K562 (cell line): Measurements from ENCODE around the gene HS2ST1. TPM values are rescaled to one million over a fixed set of nuclear protein-coding genes. Genes with fewer than 3 reads are reported as not detected.

Experiments used
- ATAC-seq: fragments of 200-7000 bp; cut with Tn5 transposase; 3 replicates; pipeline ENCODE4 v1.9.1; 2020; ENCODE audit warnings: moderate library complexity
- BruUV-seq: library from RNA; stranded (reverse); fragments of 400-500 nt; replicated peaks from 2 replicates; lab custom pipeline; 2021; lab: Mats Ljungman, UMichigan
- CTCF ChIA-PET: fragments of 300-600 bp; formaldehyde crosslinking; extraction: SDS; loops from one replicate; lab custom pipeline; 2021; ENCODE audit warnings: low intra/inter-chr PET ratio; lab: Yijun Ruan, JAX
- POLR2A ChIA-PET: fragments of 300-600, 350-650 bp; sonication (Branson Sonifier 250); formaldehyde crosslinking; extraction: SDS; loops from one replicate; lab custom pipeline; 2021; ENCODE audit warnings: antibody characterized with exemption, inconsistent platforms; lab: Yijun Ruan, JAX
- DNase-seq, 4 experiments: peaks; one replicate each; pipeline versions ENCODE4 v3.0.0 to v3.0.0-alpha.2; 2011 to 2018; ENCODE audit warnings: low spot score in 3 of 4, mixed read lengths in 3 of 4; ENCODE audit errors: extremely low read depth in 1 of 4
- FAIRE-seq: peaks from 2 replicates; lab custom pipeline; 2011; peaks lifted over from hg19 to GRCh38; lab: Jason Lieb, UNC
- H2AFZ ChIP-seq: 2 replicates; pipeline ENCODE4 v1.6.0; 2011; ENCODE audit warnings: low read depth, low read length, control low read depth, inconsistent platforms
- H3K27ac ChIP-seq: fragments of 200-600 bp; 3 replicates; pipeline ENCODE4 v1.8.0; 2011; ENCODE audit warnings: low read depth, mild to moderate bottlenecking, control low read depth, inconsistent platforms, low read length, moderate library complexity, mixed read lengths; ENCODE audit errors: extremely low read depth
- H3K27me3 ChIP-seq, 2 experiments: fragments of 300-600 bp in 1 of 2; 2 replicates in 1 of 2; 3 replicates in 1 of 2; pipeline versions ENCODE4 v1.6.0 to v1.8.0; 2011; ENCODE audit warnings: inconsistent platforms in 2 of 2, low read length in 2 of 2, mild to moderate bottlenecking in 1 of 2, mixed read lengths in 1 of 2, moderate library complexity in 1 of 2; ENCODE audit not compliant: control insufficient read depth in 2 of 2, insufficient read depth in 2 of 2
- H3K36me3 ChIP-seq: fragments of 300-600 bp; 3 replicates; pipeline ENCODE4 v1.8.0; 2011; ENCODE audit warnings: mild to moderate bottlenecking, low read length, inconsistent platforms; ENCODE audit not compliant: control insufficient read depth, insufficient read depth
- H3K4me1 ChIP-seq, 2 experiments: fragments of 200-600 bp in 1 of 2; replicated peaks in 1 of 2; 2 replicates in 1 of 2; 3 replicates in 1 of 2; pipeline versions ENCODE4 v1.5.1 to v1.8.0; 2011; ENCODE audit warnings: inconsistent platforms in 2 of 2, low read length in 2 of 2, mild to moderate bottlenecking in 1 of 2, mixed read lengths in 1 of 2, moderate library complexity in 1 of 2; ENCODE audit not compliant: control insufficient read depth in 2 of 2, insufficient read depth in 2 of 2
- H3K4me2 ChIP-seq: 2 replicates; pipeline ENCODE4 v1.6.1; 2011; ENCODE audit warnings: low read length, control low read depth, inconsistent platforms, mixed read lengths; ENCODE audit not compliant: insufficient read depth
- H3K4me3 ChIP-seq: fragments of 200-600 bp; sonication (generic), shearing (Covaris generic); 2 replicates; pipeline ENCODE4 v1.5.1; 2016; ENCODE audit warnings: control low read depth, inconsistent platforms
- H3K79me2 ChIP-seq: fragments of 200-600 bp; 3 replicates; pipeline ENCODE4 v1.8.0; 2011; ENCODE audit warnings: low read length, inconsistent platforms; ENCODE audit not compliant: control insufficient read depth, insufficient read depth
- H3K9ac ChIP-seq, 2 experiments: 2 replicates each; pipeline versions ENCODE4 v1.6.0 to v1.6.1; 2011; ENCODE audit warnings: low read depth in 2 of 2, low read length in 2 of 2, control low read depth in 1 of 2, inconsistent platforms in 1 of 2, mild to moderate bottlenecking in 1 of 2, mixed read lengths in 1 of 2; ENCODE audit not compliant: insufficient read depth in 1 of 2
- H3K9me1 ChIP-seq: one replicate; pipeline ENCODE4 v1.6.0; 2011; ENCODE audit warnings: inconsistent platforms, mild to moderate bottlenecking, low read length, moderate library complexity; ENCODE audit not compliant: control insufficient read depth, insufficient read depth
- H3K9me3 ChIP-seq: replicated peaks from 2 replicates; pipeline ENCODE4 v1.5.1; 2011; ENCODE audit warnings: low read depth, low read length, inconsistent platforms; ENCODE audit not compliant: control insufficient read depth, insufficient read depth
- H4K20me1 ChIP-seq: replicated peaks from 2 replicates; pipeline ENCODE4 v1.6.1; 2011; ENCODE audit warnings: low read length, inconsistent platforms, mixed read lengths; ENCODE audit not compliant: control insufficient read depth, insufficient read depth
- BRD9 ChIP-seq: fragments of 450-650 bp; IDR thresholded peaks from 2 replicates; pipeline ENCODE4 v1.6.1; 2018; ENCODE audit warnings: low read depth; ENCODE audit not compliant: partially characterized antibody
- DDX20 ChIP-seq: fragments of 450-650 bp; IDR thresholded peaks from 2 replicates; pipeline ENCODE4 v1.6.1; 2016; ENCODE audit warnings: missing genetic modification characterization, low read depth, mild to moderate bottlenecking, missing compliant biosample characterization, moderate library complexity
- DLX4 ChIP-seq: fragments of 250-450 bp; sonication (Bioruptor Pico); IDR thresholded peaks from 2 replicates; pipeline ENCODE4 v1.6.1; 2021; ENCODE audit warnings: mild to moderate bottlenecking
- FOSL1 ChIP-seq: fragments of 200-800 bp; sonication (Bioruptor generic); conservative IDR thresholded peaks from 2 replicates; pipeline ENCODE4 v1.6.1; 2016; ENCODE audit warnings: missing genetic modification characterization, missing compliant biosample characterization
- MNT ChIP-seq, 2 experiments: fragments of 450-650 bp; conservative IDR thresholded peaks; 2 replicates each; pipeline ENCODE4 v1.6.1; 2017; ENCODE audit warnings: mild to moderate bottlenecking in 2 of 2, moderate library complexity in 2 of 2
- RBM15 ChIP-seq: fragments of 200-400 bp; formaldehyde crosslinking; IDR thresholded peaks from 2 replicates; pipeline ENCODE4 v1.6.1; 2018; ENCODE audit warnings: mild to moderate bottlenecking, low read length, moderate library complexity; ENCODE audit not compliant: insufficient read depth
- RBM17 ChIP-seq: fragments of 200-400 bp; formaldehyde crosslinking; IDR thresholded peaks from 2 replicates; pipeline ENCODE4 v1.6.1; 2017; ENCODE audit warnings: low read depth, mild to moderate bottlenecking, low read length, borderline replicate concordance
- SMARCA4 ChIP-seq: fragments of 450-650 bp; IDR thresholded peaks from 2 replicates; pipeline ENCODE4 v1.6.1; 2016
- TARDBP ChIP-seq: fragments of 450-650 bp; IDR thresholded peaks from 2 replicates; pipeline ENCODE4 v1.6.1; 2016
- TEAD2 ChIP-seq: fragments of 450-650 bp; IDR thresholded peaks from 2 replicates; pipeline ENCODE4 v1.6.1; 2016; ENCODE audit warnings: missing genetic modification characterization, control low read depth, missing compliant biosample characterization
- ZKSCAN1 ChIP-seq: fragments of 150-350 bp; IDR thresholded peaks from 2 replicates; pipeline ENCODE4 v1.6.1; 2016; ENCODE audit warnings: low read depth, low read length
- ZNF212 ChIP-seq: fragments of 450-650 bp; formaldehyde crosslinking; IDR thresholded peaks from 2 replicates; pipeline ENCODE4 v1.4.0; 2020; ENCODE audit warnings: mild to moderate bottlenecking
- WGBS: fragments of 100-300 bp; shearing (Covaris generic); methylation state at CpG from one replicate; pipeline ENCODE4 v1.1.6; 2016; ENCODE audit warnings: low coverage, mixed read lengths; ENCODE audit not compliant: insufficient coverage; ENCODE audit errors: missing lambda C conversion rate; 5-methylcytosine and 5-hydroxymethylcytosine counted together
- in situ Hi-C: fragments of 300-500 bp; cut with MboI; formaldehyde crosslinking; loops from 4 replicates; pipeline ENCODE4 v1.15.0; 2018; ENCODE audit warnings: inconsistent platforms, mixed read lengths
- intact Hi-C: fragments of 100-400 bp; cut with micrococcal nuclease; formaldehyde crosslinking; loops from 2 replicates; pipeline ENCODE4 v1.14.2; 2022
- polyA plus RNA-seq, 8 experiments: library from polyadenylated mRNA; depleted of rRNA in 4 of 8; stranded (reverse) in 5 of 8; unstranded in 3 of 8; fragments of >200 nt; fragmentation: Nextera tagmentation in 2 of 8; fragmentation: Illumina TruSeq in 1 of 8; extraction: Ambion mirVana in 2 of 8; extraction: Trizol in 1 of 8; gene quantifications; 2 replicates each; pipeline versions ENCODE4 v1.2.1 to v1.2.3, GENCODE V29; 2011 to 2014; ENCODE audit warnings: inconsistent platforms in 1 of 8, missing spikeins in 1 of 8
- total RNA-seq, 7 experiments: library from RNA; depleted of rRNA in 6 of 7; stranded (reverse); fragments of >200 nt in 6 of 7; fragmentation: Illumina TruSeq in 2 of 7; extraction: Trizol in 2 of 7; gene quantifications; 2 replicates each; pipeline versions ENCODE4 v1.2.1 to v1.2.3, GENCODE V29; 2011 to 2021; ENCODE audit warnings: low replicate concordance in 1 of 7

The HS2ST1 gene
- total and polyA plus RNA-seq, 9 of the 15 experiments (the other 6 are each of a cell fraction or from before 2014, with no cell fraction given) = 7.7 to 43.3 (median 25.8) TPM

GRCh38 chr1:86998727-86999126 is 84.3 kb downstream of the HS2ST1 start:
- peak in 1 of 4 experiments; percentile 27 for DNase-seq
- in situ Hi-C loops = no loop called here
- H3K36me3 ChIP-seq = peaks cover 12% of the 10 kb centered on the region; the same call in 1 of the 3 replicates
- peak; percentile 33; the same call in 1 of the 2 replicates for TF ChIP-seq FOSL1 (tag)
- TF ChIP-seq MNT (conservative IDR thresholded peaks at IDR 0.05) = no peak
- TF ChIP-seq SMARCA4 = 0 out of 2 replicates have a peak, but pooled peaks have one; percentile 13
- TF ChIP-seq, all 486 proteins: peak for 2
- no peaks in the 10 kb centered on the region for H3K9me1 ChIP-seq
- peaks cover 4 to 35% of the 10 kb centered on the region in 2 experiments; a peak in 4 of 5 replicates for H3K4me1 ChIP-seq
- no peak overlapping the region for H3K27ac ChIP-seq
- no TSS peak for BruUV-seq
- no peaks in the 10 kb centered on the region for H3K27me3 ChIP-seq
- H3K4me3 ChIP-seq = no peak overlapping the region
- H3K9ac ChIP-seq = no peak overlapping the region
- intact Hi-C loops = no loop called here
- ATAC-seq (peak; percentile 14; the same call in 1 of the 3 replicates), FAIRE-seq (no peak)
- POLR2A ChIA-PET = no interaction called here
- CTCF ChIA-PET = no interaction called here
- no peak overlapping the region for H2AFZ ChIP-seq
- H3K79me2 ChIP-seq = peaks cover 82% of the 10 kb centered on the region
- no peak overlapping the region for H3K4me2 ChIP-seq
- H4K20me1 ChIP-seq = no peaks in the 10 kb centered on the region
- no peaks in the 10 kb centered on the region for H3K9me3 ChIP-seq

- intact Hi-C loops = no loop called here
- BruUV-seq = no TSS peak
- DNase-seq (no peak), FAIRE-seq (no peak), ATAC-seq (no peak)
- peaks cover 4 to 23% of the 10 kb centered on the region in 2 experiments for H3K4me1 ChIP-seq
- WGBS = 39% methylated on average over 2 of the region's 2 CpGs
- H3K4me3 ChIP-seq = no peak overlapping the region
- ChIA-PET CTCF (no interaction called here), POLR2A (interaction anchor here (1.0 to 1.1 kb wide), 2 partner anchors 10 to 86 kb away, joined by 3 to 5 read pairs; partner anchors contain the start of gene HS2ST1)
- H3K27ac ChIP-seq = no peak overlapping the region
- H3K9ac ChIP-seq = no peak overlapping the region
- in situ Hi-C loops = no loop called here
- peaks cover 12% of the 10 kb centered on the region; the same call in 1 of the 3 replicates for H3K36me3 ChIP-seq
- no peak overlapping the region for H2AFZ ChIP-seq
- H4K20me1 ChIP-seq = no peaks in the 10 kb centered on the region
- no peaks in the 10 kb centered on the region for H3K27me3 ChIP-seq
- H3K9me3 ChIP-seq = no peaks in the 10 kb centered on the region
- no peak overlapping the region for H3K4me2 ChIP-seq
- H3K9me1 ChIP-seq = no peaks in the 10 kb centered on the region
- H3K79me2 ChIP-seq = peaks cover 82% of the 10 kb centered on the region
- TF ChIP-seq TEAD2 (tag) = no peak
- no peak for TF ChIP-seq BRD9
- TF ChIP-seq ZKSCAN1 = no peak
- no peak for TF ChIP-seq DDX20 (tag)
- TF ChIP-seq ZNF212 = no peak
- TF ChIP-seq RBM15 = no peak
- TF ChIP-seq DLX4 (CRISPR knock-in tag) = no peak
- TF ChIP-seq TARDBP = no peak
- no peak for TF ChIP-seq RBM17
Measured at GRCh38 chr1:87000460-87000859, 86.0 kb downstream of the HS2ST1 start.
